Measurements from ENCODE around the gene ACSM2B. TPM values are rescaled to one million over a fixed set of nuclear protein-coding genes. Genes with fewer than 3 reads are reported as not detected.

ACSM2B gene, protein sequence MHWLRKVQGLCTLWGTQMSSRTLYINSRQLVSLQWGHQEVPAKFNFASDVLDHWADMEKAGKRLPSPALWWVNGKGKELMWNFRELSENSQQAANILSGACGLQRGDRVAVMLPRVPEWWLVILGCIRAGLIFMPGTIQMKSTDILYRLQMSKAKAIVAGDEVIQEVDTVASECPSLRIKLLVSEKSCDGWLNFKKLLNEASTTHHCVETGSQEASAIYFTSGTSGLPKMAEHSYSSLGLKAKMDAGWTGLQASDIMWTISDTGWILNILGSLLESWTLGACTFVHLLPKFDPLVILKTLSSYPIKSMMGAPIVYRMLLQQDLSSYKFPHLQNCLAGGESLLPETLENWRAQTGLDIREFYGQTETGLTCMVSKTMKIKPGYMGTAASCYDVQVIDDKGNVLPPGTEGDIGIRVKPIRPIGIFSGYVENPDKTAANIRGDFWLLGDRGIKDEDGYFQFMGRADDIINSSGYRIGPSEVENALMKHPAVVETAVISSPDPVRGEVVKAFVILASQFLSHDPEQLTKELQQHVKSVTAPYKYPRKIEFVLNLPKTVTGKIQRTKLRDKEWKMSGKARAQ
- not detected for total RNA-seq

DNA sequence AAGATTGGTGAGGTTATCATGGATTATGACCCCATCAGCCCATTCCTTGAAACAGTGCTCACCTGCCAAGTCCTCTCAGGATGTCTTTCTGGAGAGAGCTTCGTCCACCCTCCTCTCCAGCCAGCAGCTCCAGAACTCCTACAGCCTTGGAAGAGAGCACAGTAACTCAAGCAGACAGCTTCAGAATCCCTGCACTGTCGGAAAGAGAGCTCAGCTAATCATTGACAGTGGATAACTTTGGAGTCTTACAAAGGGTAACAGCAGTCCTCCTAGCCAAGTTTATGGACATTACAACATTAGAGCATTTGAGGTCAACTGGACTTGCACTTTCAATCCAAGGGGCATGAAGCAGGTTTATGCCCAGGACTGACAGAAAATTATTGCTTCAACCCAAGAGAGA is at the start of gene ACSM2B:
Gene ACSM2B, minus strand, starts transcription at position 223 of the 400 bp plus-strand sequence. CDS start 11,522 bp downstream, outside the sequence.

Other genes starting within 250 kb of the ACSM2B start
- gene GP2, start 248.9 kb downstream of the ACSM2B start, total RNA-seq: not detected
- gene UMOD, start 223.7 kb downstream of the ACSM2B start, total RNA-seq: not detected
- not detected for gene PDILT, start 171.6 kb downstream of the ACSM2B start, total RNA-seq
- gene ACSM5, start 166.8 kb downstream of the ACSM2B start, total RNA-seq: not detected
- not detected for gene ACSM2A, start 124.8 kb downstream of the ACSM2B start, total RNA-seq
- under 1 TPM; 0.17 to 0.38 TPM for gene ACSM1, start 121.3 kb upstream of the ACSM2B start, total RNA-seq
- gene THUMPD1, start 165.5 kb upstream of the ACSM2B start, total RNA-seq: 10 to 100 TPM; 43.3 to 45.1 TPM
- gene ACSM3, start 187.6 kb upstream of the ACSM2B start, total RNA-seq: 1 to 10 TPM; 3.9 to 6.3 TPM
- gene ERI2, start 230.1 kb upstream of the ACSM2B start, total RNA-seq: 1 to 10 TPM; 8.4 to 8.8 TPM
- 10 to 100 TPM in 1 of 2 experiments, 1 to 10 TPM in 1; 9.9 to 11.1 TPM for gene REXO5, start 230.2 kb upstream of the ACSM2B start, total RNA-seq